HG03469 (cell line): ENCODE results near the gene OR52D1.

ENCODE experiments used
- ATAC-seq: cut with Tn5 transposase; IDR thresholded peaks from one replicate; pipeline ENCODE4 v1.9.1; 2021; ENCODE audit warnings: mild to moderate bottlenecking, moderate library complexity, moderate number of reproducible peaks; ENCODE audit not compliant: unreplicated experiment

Gene OR52D1

DNA sequence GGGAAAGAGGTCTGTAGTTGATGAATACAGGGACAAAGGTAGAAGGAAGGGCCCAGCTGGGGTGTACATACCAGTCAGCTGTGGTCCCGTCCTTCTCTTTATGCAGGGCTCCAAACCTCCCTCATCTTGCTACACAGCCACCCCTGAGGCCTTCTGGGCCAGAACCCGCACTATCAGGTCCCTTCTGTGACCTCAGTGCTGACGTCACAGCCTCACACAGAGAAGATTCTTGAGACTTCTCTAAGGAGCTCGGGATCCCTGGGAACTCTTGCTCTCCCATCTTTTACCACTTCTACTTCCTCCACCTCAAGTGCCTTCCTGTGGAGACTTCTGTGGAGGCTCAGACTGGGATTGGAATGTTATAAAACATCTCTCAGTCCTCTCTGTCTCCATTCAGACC is 21.3 kb downstream of the OR52D1 start, which contains the start of gene UBQLN3:
UBQLN3 (minus strand) TSS at position 155 of the 400 bp plus-strand sequence. CDS start 399 bp downstream, outside the sequence.
- ATAC-seq = no peak

DNA sequence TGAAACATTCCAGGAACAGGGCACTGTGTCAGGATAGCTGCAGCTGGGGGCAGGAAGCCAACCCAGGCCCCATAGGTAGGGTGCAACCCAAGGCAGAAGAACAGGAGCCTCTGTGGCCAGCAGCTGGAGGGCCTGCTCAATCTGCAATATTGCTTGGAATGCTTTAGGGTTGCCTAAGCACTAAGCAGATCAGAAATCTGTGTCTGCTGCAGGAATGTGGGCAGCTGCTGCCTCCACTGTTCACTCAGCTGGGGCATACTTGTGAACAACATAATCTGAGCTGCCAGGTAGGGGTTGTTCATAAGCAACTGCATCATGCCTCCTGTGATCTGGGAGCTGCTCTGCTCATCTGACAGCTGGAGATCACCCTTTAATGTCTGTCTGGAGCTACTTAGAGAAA is 26.4 kb downstream of the OR52D1 start:
- no peak for ATAC-seq

DNA sequence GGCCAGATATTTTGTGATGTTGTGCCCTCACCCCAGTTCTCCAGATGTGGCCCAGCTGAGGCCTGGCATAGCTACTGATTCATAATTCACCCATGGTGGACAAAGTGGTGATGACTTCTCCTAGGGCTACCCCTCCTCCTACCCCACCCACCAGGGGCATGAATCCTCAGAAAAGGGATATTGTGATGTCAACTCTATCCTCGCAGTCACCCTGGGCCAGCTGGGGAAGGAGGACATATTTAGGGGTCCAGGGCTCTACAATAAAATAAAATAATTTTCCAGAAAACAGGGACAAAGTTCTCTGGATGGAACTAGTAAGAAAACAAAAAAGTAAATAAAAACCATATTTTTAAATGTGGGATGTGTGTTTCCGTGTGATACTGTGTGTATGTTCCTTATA is 28.1 kb downstream of the OR52D1 start, which contains the start of gene UBQLNL:
UBQLNL (minus strand) TSS at position 101 of the 400 bp plus-strand sequence. CDS start 258 bp downstream, outside the sequence.
- ATAC-seq = no peak

DNA sequence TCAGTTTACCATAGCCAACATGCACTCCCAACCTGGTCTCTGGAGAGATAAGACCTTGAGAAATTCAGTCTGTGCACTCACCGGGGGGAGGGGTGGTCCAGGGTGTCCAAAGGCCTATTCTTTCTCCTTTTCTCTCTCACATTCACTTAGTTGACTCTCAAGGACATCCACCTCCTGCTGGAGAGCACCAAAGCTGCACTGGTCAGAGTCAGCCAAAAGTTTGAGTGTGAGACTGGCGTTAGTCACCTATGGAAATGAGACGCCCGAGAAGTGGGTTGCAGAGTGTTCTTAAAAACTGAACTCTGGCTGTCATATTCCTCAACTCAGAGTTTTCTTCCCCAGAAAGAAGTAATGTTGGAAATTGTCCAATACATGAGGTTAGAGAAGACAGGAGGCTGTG is 33.1 kb downstream of the OR52D1 start:
- ATAC-seq = no peak

DNA sequence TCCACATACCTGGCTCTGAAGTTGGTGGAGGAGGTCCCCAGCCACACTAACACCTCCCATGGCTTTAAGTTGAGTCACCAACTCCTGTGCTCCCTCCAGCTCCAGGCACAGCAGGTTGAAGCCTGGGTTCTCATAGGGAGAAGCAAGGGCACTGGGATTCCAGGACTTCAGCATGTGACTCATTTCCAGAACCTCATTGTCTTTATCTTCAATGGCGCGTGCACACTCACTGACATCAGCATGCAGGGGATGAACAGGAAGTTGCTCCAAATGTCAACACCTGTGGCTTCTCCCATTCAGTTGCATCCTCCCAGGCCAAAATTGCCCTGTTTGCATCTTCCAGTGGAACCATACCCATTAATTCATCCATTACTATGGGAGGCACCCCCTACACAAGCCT is 33.8 kb downstream of the OR52D1 start:
- no peak for ATAC-seq

DNA sequence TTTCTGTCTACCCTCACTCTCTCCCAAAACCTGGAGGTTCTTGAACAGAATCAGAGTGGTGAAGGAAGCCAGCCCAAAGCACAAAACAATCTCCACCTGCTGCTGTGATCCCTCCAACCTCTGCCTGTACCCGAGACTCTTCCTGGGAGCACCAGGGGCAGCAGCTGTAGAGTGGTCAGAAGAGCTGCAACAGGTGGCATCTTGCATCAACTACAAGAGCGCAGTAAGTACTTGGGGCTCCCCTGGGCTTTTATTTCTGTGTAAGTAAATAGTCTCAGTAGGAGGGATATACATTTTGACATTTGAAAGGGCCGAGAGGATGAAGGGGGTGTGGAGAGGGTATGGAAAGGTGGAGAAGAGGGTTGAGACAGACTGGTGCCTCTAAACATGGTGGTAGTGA is 36.3 kb downstream of the OR52D1 start:
- no peak for ATAC-seq

DNA sequence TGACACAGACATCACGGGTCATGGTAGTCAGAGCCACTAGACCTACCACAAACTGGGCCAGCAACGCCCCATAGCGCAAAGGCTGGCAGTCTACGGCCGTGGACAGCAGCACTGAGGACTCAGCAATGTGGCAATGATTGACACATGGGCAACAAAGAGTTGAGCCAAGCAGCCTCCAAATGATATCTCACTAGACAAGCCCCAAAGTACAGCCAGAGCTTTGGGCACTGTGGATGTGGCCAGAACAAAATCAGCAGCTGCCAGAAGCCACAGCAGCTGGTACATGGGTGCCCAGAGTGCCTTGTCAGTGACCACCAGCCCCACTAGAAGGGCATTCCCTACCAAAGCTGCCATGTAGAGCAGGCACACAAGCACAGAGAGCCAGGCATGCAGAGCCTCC is 39.2 kb downstream of the OR52D1 start:
- ATAC-seq = no peak

DNA sequence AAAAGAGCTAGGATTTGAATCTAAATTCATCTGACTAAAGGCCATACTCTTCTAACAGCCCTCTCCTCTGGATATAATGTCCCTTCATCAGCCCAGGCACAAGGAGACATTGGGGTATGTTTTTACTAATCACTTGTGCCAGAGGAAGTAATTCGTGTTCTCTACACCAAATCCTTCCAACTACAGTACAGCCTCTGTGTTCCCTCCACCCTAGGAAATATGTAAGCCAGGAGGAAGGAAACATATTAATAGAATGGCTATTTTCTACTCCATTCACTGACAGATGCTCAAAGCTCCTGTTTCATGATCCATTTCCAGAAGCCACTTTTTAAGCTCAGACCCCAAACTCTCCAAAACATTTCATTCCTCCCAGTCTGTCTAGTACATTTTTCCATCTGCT is 40.0 kb downstream of the OR52D1 start:
- no peak for ATAC-seq

DNA sequence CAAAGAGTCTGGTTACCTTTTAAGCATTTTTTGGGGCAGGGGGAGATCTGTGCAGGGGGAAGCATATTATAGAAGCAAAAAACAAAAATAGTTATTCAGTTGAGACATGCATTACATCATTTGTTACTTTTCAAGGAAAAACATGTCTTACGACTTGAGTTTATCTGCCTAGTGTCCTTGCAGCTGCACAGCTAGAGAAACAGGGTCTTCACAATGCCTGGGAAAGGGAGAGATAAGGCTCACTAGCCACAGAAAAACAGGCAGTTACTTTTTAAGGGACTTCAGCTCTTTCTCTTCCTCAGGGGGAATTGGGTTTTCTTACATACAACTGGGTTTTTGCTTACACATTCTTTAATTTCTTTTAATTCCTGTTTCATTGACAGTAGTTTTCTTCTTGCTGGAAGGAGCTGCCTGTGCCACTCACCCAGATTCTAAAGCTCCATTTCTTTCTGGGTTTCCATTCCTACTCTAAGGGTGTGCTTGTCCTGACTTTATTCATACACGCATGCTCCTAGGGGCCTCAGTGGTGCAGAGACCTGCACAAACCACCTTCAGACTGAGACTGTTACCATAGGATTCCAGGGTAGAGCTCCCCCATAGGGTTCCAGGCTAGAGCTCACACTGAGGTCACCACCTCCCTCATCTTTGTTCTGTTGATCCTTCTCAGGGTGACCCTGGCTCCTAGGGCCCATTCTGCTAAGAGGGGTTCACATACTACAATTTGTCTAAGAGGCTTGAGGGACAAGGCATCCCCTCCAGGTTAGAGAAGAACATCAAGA is 42.8 kb downstream of the OR52D1 start:
- no peak for ATAC-seq

DNA sequence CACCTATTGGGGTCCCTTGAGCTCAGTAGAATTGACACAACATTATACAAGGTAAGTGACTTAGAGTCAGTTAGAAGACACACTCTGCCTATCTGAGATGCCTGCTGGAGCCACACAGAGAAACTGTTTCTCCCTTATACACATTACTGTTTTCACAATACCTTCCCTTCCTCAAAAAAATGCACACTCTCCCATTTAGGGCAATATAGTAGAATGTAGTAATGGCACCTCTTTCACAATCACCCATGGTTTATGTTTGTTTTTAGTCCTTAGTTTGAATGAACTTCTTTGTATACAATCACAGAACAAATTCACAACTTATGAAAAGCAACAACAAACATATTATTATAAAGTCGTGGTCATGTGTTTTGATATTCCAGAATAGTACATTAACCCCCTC is 45.6 kb downstream of the OR52D1 start:
- no peak for ATAC-seq

DNA sequence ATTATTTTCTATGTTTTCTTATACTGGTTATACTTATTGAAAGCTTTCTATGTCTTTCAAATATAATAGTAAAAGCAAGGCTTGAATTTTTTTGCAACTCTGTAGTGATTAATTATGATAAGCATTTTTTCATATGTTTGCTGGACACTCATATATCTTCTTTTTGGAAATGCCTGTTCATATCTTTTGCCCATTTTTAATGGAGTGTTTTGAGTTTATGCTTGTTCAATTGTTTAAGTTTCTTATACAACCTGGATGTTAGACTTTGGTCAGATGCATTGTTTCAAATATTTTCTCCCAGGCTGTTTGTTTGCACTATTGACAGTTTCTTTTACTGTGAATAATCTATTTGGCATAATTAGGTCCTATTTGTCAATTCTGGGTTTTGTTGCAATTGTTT is 48.0 kb downstream of the OR52D1 start:
- no peak for ATAC-seq
